ENCODE results near the gene ZNF423.

The ZNF423 gene

DNA sequence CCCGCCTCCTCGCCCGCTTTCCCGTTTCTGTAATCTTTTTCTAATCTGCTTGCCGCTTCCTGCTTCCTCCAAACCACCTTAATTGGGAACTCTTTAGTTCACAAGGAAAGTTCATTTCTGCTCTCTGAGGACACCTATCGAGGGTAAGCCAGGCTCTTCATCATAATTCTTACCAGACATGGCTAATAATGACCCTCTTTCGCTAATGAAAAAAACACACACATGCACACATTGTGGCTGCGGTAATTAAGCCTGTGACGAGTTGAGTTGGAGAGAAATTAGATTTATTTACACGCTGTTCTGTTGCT, 100.6 kb downstream of the ZNF423 start:
- no peak for DNase-seq (ENCODE audit: low read depth in 2 of 2, low spot score in 1 of 2)

DNA sequence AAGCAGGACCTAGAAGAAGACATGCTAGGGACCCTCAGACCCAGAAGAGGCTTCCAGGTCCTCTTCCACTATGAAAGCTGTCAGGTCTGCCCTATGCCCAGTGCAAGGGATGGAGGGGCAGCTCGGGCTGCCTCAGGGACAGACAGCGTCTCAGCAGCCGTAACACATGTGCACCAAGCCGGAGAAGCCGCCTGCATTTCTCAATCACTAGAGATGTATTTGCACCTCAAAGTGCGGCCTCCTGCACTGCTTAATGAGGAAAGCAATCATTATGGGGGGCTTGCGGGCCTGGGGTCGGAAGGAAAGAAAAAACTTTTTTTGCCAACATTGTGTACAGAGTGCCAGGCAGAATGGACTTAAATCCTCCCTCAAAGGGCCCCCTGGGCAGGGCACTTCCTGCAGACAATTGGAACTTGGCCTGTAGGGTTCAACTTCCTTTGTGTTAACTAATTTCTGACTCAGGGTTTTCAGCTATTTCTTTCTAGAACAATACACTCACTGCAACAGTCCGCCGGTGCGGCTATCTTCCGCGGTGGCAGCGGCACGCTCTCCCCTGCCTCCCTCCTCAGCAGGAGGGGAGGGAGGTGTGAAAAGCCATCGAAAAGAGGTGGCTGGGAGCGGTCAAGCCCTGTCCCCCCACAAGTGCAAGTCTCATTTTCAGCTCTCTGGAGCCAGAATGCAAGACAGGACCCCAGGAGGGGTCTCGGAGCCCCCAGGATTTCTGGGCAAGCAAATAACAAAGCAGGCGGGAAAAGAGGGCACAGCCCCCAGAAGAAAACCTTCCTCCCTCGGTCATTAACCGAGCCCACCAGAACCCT, 101.2 kb downstream of the ZNF423 start:
- no peak for DNase-seq (ENCODE audit: low read depth in 2 of 2, low spot score in 1 of 2)

DNA sequence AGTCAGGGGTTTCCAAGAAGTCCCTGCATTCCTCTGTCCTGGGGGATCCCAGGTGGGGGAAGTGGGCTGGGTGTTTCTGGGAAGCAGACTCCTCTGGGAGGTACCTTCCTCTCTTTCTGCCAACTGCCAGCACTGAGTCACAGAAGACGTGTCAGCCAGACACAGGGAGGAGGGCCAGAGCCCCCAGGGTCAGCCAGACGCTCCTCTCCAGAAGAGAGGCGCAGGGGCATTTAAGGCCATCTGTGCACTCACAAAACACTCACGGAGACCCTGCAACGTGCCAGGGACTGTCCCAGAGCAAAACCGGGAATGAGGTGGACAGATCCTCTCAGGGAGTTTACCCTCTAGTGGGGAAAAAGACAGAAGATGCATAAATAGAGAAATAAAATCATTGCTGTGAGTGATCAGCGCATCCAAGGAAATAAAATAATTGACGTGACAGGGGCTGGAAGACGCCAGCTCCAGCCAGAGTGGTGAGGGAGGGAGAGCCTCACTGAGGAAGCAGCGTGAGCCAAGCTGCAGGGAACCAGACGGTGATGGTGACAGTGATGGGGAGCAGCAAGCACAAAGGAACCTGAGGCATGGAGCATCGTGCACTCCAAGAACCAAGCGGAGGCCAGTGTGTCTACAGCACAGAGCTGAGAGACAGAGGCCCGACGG, 105.4 kb downstream of the ZNF423 start:
- no peak for DNase-seq (ENCODE audit: low read depth in 2 of 2, low spot score in 1 of 2)

DNA sequence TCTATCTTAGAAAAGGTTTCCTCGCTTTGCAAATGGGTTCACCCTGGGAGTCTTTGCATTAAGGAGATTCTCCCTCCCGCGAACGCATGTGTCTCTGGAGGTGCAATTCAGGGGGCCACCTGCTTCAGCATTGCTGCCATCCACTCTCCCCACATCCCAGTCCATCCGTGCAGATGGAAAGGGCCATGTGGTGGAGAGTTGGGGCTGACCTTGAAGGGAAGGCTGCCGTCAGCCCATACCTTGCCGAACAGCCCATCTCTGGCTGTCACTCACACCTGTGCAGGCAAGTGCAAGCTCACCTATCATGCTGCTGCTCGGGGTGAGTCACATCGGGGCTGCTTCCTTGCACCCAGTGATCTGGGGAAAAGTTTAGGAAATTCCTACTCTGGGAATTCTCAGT, 106.1 kb downstream of the ZNF423 start:
- DNase-seq (ENCODE audit: low read depth in 2 of 2, low spot score in 1 of 2): no peak

DNA sequence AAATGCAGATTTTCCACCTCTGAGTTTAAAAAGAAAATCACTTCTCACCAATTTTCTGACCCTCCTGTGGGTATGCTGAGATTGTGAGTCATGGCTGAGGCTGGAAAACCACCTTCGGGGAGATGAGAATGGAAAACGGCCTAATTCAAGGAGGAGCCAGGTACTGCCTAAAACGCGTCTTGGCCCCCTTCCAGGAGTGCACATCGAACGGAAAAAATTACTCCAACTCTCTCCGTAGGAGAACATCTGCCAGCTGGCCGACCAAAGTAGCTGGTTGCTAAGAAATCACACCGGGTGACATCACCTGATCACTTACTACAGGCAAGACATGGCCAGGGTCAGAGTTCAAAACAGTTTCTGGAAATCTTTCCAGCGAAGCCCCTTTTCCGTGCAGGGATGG, 107.6 kb downstream of the ZNF423 start:
- DNase-seq (ENCODE audit: low read depth in 2 of 2, low spot score in 1 of 2): no peak

DNA sequence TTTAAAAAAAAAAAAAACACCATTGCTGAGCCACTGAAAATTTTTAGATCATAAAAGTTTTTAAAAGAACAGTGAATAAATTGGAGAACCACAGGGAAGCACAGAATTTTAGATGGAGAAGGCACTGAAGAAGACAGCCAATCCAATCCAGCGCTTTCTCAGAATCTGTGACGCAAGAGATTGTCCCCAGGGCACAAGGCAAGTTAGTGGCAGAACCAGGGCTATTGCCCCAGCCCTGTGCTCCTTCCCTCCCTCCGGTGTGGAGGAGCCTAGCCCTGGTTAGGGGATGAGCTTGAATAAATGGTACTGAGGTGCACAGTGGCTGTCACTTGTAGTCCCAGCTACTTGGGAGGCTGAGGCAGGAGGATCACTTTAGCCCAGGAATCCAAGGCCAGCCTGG, 108.3 kb downstream of the ZNF423 start:
- DNase-seq (ENCODE audit: low read depth in 2 of 2, low spot score in 1 of 2): no peak

DNA sequence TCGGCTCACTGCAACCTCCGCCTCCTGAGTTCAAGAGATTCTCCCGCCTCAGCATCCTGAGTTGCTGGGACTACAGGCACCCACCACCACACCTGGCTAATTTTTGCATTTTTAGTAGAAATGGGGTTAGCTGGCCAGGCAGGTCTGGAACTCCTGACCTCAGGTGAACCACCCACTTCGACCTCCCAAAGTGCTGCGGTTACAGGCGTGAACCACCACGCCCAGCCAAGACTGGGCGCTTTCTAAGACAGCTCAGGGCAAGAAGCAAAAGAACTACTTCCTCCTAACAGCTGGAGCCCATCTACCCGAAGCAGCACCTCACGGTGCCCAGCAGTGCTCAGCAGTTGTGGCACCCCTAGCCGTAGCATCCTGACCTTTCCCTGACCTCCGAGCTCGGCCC, 109.4 kb downstream of the ZNF423 start:
- DNase-seq (ENCODE audit: low read depth in 2 of 2, low spot score in 1 of 2): no peak

DNA sequence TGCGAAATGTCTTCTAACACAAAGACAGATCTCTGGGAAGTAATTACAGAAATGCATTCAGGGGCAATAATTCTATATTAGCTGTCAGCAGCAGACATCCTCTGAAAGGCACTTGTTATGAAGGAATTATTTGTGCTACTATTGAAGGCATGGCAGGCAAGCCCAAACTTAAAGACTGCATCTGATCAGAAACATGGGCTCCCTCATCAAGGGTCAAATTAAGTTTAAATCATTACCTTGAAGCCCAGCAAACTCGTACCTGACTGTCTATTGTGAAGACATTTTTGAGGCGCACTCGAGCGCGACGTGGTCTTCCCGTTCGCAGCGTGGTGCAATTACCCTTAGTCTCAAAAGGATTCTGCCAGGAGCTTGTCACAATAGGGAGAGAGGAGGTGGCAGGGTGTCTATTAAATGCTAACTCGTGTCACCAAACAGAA, 110.6 kb downstream of the ZNF423 start:
- DNase-seq (ENCODE audit: low read depth in 2 of 2, low spot score in 1 of 2): no peak

DNA sequence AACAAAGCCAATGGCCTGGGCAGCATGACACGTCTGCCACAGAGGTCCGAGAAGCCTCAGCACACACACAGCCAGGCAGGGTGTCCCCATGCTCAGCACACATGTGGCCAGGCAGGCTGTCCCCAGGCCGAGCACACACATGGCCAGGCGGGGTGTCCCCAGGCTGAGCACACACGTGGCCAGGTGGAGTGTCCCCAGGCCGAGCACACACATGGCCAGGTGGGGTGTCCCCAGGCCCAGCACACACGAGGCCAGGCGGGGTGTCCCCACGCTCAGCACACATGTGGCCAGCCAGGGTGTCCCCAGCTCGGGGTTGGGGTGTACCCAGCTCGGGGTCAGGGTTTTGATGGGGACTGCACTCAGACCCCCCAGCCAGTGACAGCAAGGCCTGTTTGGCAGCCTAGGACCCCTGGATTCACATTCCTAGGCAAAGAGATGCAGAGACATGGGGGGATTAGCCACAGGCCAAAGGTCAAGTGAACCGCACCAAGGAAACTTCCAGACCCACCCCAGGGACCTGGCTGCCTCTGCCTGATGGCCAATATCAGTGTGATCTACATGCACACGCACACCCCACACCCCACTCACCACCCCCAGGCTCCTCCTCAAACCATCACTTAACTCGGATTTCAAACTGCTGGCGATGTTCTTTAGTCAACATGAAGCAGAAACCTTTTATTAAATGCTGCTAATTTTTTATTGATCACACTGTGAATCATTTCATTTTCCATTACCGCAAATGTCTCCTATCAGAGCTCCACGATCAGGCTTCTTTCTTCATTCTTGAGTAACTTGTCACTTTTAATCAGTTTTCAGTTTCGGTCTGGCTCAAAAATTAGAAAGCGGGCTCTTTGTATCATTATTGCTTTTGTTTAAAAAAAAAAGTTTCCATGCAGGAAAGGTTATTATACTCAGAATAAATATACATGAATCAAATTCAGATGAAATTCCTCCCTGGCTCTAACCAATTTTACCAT, 111.4 kb downstream of the ZNF423 start:
- no peak for DNase-seq (ENCODE audit: low read depth in 2 of 2, low spot score in 1 of 2)

DNA sequence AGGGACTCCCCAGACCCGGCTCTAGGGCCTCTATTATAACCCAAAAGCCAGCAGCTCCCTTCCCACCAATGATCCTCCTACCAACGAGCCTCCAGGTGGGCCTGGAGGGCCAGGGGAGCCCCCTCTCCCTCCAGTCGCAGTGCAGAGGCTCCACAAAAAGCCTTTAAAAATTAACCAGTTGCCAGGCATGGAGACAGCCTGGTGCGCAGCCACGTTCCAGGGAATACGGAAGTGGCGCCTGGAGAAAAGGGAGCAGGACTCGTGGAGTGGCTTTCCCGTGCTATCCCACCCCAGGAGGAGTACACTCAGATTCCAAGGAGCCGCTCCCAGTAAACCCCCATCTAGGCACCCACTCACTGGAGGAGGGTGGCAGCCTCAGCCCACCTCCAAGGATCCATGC, 112.3 kb downstream of the ZNF423 start:
- DNase-seq (ENCODE audit: low read depth in 2 of 2, low spot score in 1 of 2): no peak

DNA sequence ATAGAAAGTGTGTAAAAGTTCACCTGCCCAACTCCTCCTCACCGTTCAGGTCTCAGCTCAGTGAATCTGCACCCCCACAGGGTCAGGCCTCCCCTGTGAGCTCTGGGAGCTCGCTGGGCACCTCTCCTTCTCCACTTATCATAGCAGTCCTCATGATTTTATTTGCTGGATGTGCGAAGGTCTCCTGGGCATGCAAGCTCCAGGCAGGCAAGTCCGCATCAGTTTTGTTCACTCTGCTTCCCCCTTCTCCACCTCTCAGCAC, 112.8 kb downstream of the ZNF423 start:
- DNase-seq (ENCODE audit: low read depth in 2 of 2, low spot score in 1 of 2): no peak

DNA sequence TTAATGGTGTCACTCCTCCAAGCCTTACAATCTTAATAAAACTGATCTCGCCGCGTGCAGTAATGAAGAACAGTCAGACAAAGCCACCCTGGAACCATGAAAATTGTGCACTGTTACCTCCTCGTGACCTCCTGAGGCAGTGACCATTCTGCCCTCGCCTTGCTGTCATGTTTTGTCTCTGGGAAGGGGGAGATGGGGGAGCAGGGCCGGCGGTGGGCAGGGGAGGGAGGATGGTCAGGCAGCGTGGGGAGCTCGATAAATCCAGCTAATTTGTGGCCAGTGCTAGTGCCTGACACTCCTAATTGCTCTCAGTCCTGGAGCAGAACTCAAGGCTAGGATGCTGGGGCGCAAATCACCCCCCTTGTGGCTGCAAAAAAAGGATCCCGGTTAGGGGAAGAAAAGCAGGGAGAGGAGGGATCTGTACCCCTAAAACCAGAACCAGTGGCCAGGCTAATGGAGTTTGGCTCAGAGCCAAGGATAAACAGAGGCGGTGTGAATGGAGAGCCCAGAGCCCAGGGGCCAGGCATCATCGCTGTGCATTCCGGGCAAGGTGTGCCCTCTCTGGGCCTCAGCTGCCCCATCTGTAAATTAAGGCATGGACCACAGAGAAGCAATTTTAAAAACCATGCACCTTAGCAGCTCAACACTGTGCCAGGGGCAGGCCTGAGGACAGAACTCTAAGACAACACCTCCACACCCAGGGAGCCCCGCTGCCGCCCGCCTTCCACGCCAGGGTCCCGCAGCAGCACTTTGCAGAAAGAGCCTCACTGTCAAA, 113.3 kb downstream of the ZNF423 start:
- DNase-seq (ENCODE audit: low read depth in 2 of 2, low spot score in 1 of 2): no peak

DNA sequence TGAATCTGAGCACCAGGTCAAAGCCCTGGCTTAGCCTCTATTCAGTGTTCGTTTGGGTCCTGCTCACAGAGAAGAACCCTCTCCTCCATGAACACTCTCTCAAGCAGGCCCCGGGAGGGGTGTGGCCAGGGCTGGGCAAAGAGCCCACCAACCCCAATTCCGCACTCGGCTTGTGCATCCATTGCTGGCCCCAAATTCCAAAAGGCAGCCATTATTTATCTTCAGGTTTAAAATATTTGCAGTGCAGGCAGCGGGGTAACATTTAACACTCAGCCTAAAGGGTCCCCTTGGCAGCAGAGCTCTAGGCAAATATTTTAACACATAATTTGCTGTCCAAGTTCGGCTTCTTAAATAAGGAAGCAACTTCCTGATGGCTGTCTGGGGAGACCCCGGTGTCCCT, 115.7 kb downstream of the ZNF423 start:
- no peak for DNase-seq (ENCODE audit: low read depth in 2 of 2, low spot score in 1 of 2)

DNA sequence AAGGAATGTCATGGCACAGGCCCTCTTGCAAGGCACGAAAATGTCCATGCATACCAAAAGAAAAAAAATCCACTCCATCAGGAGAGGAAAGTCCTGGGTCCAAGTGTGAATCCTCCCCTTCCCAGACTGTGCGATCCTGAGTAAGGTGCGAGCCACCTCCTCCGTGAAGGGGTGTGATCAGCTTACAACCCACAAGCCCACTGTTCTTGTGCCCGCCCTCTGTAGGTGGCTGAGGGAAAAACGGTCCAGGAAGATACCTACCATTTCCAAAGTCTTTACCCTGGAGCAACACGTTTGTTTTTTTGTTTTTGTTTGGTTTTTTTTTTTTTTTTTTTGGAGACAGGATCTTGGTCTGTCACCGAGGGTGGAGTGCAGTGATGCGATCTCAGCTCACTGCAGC, 116.5 kb downstream of the ZNF423 start:
- no peak for DNase-seq (ENCODE audit: low read depth in 2 of 2, low spot score in 1 of 2)

DNA sequence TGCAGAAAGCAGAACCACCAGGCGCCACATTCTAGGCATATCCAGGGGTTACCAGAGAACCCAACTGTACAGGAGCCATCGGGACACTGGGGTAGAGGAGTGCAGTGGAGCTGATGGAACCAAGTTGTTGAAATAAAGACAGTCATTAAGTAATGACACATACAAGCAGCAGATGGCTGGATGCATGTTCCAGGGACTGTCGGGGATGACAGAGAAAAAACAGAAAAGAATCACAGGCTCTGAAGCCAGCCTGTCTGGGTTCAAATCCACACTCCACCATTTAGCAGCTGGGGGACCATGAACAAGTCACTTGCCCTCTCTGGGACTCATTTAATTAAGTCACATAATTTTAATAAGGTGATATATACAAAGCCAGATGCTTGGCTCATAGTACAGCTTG, 117.1 kb downstream of the ZNF423 start:
- no peak for DNase-seq (ENCODE audit: low read depth in 2 of 2, low spot score in 1 of 2)

DNA sequence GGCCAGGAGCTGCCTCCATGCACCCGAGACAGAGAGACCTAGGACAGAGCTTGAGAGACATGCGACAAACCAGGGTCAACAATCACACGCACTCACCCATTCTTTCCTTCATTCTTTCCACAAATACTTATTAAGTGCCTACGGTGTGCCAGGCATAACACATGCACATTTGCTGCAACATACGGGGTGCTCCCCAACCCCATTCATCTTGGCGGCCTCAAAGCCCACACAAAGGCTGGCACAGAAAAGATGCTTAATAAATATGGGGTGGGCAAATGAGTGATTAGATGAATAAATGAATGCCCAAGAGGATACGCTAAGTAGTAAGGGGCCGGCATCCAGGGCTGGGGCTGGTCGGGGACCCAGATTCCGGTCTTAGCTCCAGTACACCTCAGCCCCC, 117.9 kb downstream of the ZNF423 start:
- no peak for DNase-seq (ENCODE audit: low read depth in 2 of 2, low spot score in 1 of 2)

DNA sequence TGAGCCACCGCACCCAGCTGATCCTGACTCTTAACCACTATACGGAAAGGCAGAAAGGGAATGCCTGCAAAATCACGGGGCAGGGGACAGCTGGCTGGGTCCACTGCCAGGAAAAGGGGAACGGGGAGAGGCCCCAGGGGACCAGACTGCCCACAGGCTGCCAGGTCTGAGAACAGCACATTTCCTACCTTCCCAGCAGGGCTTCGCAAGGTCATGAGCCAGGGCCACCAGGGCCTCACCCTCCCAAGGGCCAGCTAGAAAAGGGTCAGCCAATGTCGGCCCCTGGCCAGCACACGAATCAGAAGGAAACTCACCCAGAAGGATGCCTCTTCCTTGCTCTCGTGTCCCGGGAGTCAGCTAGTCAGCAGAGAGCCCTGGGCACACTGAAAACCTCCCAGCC, 118.4 kb downstream of the ZNF423 start:
- no peak for DNase-seq (ENCODE audit: low read depth in 2 of 2, low spot score in 1 of 2)

DNA sequence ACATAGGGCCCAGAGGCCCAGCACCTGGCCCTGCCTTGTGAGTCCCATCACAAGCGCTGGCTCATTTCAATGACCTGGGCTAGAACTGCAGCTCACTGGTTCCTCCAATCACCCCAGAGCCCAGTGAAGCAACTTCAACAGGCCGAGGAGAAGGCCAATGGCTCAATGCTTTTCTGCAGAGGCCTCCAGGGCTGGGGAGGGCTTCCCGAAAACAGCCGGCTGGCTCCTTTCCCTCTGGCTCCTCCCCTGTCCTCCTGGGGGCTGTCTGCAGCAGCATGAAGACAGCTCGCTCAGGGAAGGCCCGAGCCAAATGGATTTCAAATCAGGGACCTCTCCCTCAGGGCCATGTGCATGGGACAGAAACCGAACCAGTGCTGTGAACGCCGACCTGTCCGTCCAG, 121.6 kb downstream of the ZNF423 start:
- no peak for DNase-seq (ENCODE audit: low read depth in 2 of 2, low spot score in 1 of 2)

DNA sequence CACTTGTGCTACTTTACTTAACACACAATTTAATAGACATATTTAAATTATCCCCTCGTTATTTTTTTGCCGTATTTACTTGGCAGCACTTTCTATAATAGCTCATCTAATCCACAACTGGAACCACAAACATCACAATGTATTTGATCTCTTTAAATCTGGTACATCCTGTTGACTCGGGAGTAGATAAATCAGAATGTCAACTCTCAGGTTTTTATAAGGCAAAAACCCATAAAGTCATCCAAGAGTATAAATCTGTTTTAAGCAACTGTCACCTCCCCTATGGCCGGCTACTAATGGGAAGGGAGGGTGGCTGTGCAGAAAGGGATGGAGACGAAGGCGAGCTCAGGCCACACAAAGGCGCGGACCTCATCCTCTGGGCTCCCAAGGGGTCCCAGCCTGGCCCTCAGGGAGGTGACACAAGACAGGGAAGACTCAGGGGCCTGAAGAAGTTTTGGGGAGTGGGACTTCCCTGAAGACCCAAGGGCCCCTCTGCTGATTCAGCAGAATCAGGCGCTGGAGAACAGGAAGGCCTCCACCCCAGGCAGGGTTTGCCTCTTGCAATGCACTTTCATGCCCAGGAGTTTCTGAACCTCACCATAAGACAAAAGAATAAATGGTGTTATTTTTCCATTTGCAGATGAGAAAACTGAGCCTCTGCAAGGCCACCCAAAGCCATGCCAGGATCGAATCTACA, 122.5 kb downstream of the ZNF423 start:
- DNase-seq (ENCODE audit: low read depth in 2 of 2, low spot score in 1 of 2): no peak

DNA sequence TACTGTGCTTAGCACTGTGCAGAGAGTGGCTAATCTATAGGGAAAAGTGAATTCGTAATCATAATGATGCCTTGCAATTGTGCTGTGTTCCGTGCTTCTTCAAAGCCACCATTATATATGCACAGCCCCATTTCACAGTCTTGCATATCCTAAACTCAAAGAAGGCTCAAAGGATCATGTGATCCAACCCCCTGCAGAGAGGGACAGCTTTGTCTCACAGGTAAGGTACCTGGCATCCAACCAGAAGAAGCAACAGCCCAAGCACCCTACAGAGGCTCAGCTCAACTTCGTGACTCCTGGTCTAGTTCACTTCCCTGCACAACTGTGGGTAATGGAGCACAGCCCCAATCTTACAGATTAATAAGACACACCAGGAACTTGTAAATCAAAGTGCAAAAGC, 124.0 kb downstream of the ZNF423 start:
- no peak for DNase-seq (ENCODE audit: low read depth in 2 of 2, low spot score in 1 of 2)

DNA sequence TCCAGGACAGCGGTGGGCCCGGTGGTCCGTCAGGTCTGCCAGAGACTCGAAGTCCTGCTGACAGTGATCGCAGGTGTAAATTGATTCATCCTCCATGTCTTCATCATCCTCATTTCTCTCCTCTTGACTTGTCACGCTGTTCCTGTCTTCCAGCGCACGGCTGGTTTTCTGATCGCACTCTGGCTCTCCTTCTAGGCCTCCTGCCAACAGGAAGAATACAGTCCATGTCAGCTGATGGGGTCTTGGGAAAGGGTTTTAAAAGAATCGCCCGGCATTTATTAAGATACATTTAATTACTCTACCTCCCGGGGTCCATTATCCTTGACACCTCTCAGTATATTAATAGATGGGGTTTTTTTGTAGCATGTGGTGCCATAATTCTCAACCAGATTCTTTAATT, 125.1 kb downstream of the ZNF423 start:
- no peak for DNase-seq (ENCODE audit: low read depth in 2 of 2, low spot score in 1 of 2)

Measured in stimulated activated CD8-positive, alpha-beta memory T cell treated with anti-CD3 and anti-CD28 coated beads, Interleukin-4, amount 100 ng/mL, for 1 hour (primary cell).